ENCODE measurements around the gene CHIC1.

DNA sequence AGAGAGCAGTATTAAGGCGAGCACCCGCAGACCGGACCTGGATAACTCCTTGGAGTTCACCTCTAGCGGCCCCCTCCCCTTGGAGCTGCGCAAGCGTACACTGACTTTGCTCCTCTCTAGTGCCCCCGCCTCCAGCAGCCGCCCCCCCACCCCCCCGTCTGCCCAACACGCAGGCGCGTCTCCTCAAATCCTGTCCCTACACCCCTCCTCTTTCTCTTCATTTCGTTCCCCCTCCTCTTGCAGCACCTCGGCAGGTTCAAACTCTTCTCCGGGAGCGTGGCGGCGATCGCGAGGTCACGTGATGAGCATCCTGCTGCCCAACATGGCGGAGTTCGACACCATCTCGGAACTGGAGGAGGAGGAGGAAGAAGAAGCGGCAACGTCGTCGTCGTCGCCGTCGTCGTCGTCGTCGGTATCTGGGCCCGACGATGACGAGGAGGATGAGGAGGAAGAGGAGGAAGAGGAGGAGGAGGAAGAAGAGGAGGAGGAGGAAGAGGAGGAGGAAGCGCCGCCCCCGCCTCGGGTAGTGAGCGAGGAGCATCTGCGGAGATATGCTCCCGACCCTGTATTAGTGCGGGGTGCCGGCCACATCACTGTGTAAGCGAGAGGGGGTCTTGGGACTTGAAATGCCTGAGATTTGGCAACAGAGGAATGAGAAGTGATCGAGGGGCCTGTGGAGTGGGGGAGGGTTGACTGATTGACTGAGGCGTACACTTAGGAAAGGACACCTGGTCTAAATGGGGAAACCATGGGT, at the start of gene CHIC1:
- no peak for TF ChIP-seq EZH2 (IDR thresholded peaks at IDR 0.05; ENCODE audit: insufficient read depth, low read length)
- TF ChIP-seq, protein P1, sequence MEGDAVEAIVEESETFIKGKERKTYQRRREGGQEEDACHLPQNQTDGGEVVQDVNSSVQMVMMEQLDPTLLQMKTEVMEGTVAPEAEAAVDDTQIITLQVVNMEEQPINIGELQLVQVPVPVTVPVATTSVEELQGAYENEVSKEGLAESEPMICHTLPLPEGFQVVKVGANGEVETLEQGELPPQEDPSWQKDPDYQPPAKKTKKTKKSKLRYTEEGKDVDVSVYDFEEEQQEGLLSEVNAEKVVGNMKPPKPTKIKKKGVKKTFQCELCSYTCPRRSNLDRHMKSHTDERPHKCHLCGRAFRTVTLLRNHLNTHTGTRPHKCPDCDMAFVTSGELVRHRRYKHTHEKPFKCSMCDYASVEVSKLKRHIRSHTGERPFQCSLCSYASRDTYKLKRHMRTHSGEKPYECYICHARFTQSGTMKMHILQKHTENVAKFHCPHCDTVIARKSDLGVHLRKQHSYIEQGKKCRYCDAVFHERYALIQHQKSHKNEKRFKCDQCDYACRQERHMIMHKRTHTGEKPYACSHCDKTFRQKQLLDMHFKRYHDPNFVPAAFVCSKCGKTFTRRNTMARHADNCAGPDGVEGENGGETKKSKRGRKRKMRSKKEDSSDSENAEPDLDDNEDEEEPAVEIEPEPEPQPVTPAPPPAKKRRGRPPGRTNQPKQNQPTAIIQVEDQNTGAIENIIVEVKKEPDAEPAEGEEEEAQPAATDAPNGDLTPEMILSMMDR (IDR thresholded peaks at IDR 0.05; ENCODE audit: insufficient read depth, low read depth, low read length) = no peak

Data from astrocyte (in vitro differentiated cells and primary cell).